Adrenal gland (tissue), 12 donors: ENCODE results near the gene RNF212. TPM values are rescaled to one million over a fixed set of nuclear protein-coding genes. Genes with fewer than 3 reads are reported as not detected.

Source experiments
- DNase-seq, 7 donors: peaks; one replicate each; pipeline ENCODE4 v3.0.0-alpha.2; 2019 to 2020
- H3K27ac ChIP-seq, 5 donors: fragments of 200-600 bp; sonication (generic) in 4 of 5; 1 replicate in 3 of 5; 2 replicates in 2 of 5; pipeline versions ENCODE4 v1.5.1 to v1.8.0; 2016 to 2020; ENCODE audit warnings: mild to moderate bottlenecking in 1 of 5
- H3K27me3 ChIP-seq: fragments of 200-600 bp; 2 replicates; pipeline ENCODE4 v1.8.0; 2021
- H3K36me3 ChIP-seq, 2 donors: fragments of 200-600 bp; replicated peaks in 1 of 2; 1 replicate in 1 of 2; 2 replicates in 1 of 2; pipeline versions ENCODE4 v1.5.1 to v1.8.0; 2018 to 2022
- H3K4me1 ChIP-seq, 2 donors: fragments of 200-600 bp; replicated peaks in 1 of 2; 1 replicate in 1 of 2; 2 replicates in 1 of 2; pipeline versions ENCODE4 v1.5.1 to v1.8.0; 2018 to 2021
- H3K4me3 ChIP-seq, 4 donors: fragments of 200-600 bp; sonication (generic) in 3 of 4; one replicate each; pipeline ENCODE4 v1.5.1; 2016 to 2018
- H3K9me3 ChIP-seq, 3 donors: fragments of 200-600 bp; sonication (generic) in 1 of 3; replicated peaks in 1 of 3; 1 replicate in 2 of 3; 2 replicates in 1 of 3; pipeline versions ENCODE4 v1.5.1 to v1.8.0; 2016 to 2021
- POLR2A ChIP-seq, 2 donors: fragments of 450-650 bp; IDR thresholded peaks; one replicate each; pipeline ENCODE4 v1.6.1; 2017; ENCODE audit warnings: antibody characterized with exemption in 2 of 2, mild to moderate bottlenecking in 2 of 2, moderate library complexity in 1 of 2
- WGBS, 4 donors: extraction: QIAGEN DNeasy Blood & Tissue Kit in 2 of 4; methylation state at CpG; one replicate each; pipeline versions ENCODE4 v1.1.5 to v1.1.7; 2013 to 2017; 5-methylcytosine and 5-hydroxymethylcytosine counted together
- intact Hi-C, 2 donors: fragments of 100-400 bp; cut with DNase I; formaldehyde crosslinking; loops; one replicate each; pipeline versions ENCODE4 v1.14.1 to v1.15.0; 2022 to 2023
- polyA plus RNA-seq, 3 donors: library from polyadenylated mRNA; stranded (reverse); fragments of 200-250 nt in 2 of 3; fragments of 350-450 nt in 1 of 3; fragmentation: Illumina TruSeq in 1 of 3; extraction: RNeasy Lipid Tissue Mini Kit (QIAGEN cat#74804) in 1 of 3; gene quantifications; one replicate each; pipeline ENCODE4 v1.2.3, GENCODE V29; 2013 to 2014
- total RNA-seq, 9 donors: library from RNA; depleted of rRNA in 4 of 9; stranded (reverse); fragments of >200 nt in 4 of 9; fragments of 120-200 nt in 1 of 9; fragmentation: NEBNext Ultra II Directional in 1 of 9; extraction: Animal tissue kit (Norgen Biotek cat#: 25700) in 1 of 9; gene quantifications; one replicate each; pipeline versions ENCODE4 v1.1.0 to v1.2.4, GENCODE V29; 2013 to 2023
- TF ChIP-seq, protein P1 (sequence below), 6 experiments: fragments of 450-650 bp in 4 of 6; fragments of 200-600 bp in 2 of 6; sonication (generic) in 1 of 6; IDR thresholded peaks; 1 replicate in 5 of 6; 2 replicates in 1 of 6; pipeline versions ENCODE4 v1.5.1 to v1.8.0; 2016 to 2021; ENCODE audit warnings: antibody characterized with exemption in 6 of 6, mild to moderate bottlenecking in 2 of 6, moderate library complexity in 1 of 6
- donor health status: healthy with polysubstance abuse.
- donor health status: Bipolar disorder and iron deficiency.
- donor health status: DM: yes; HTN: yes; CAD: no.
- donor health status: DM: no; HTN: no; CAD: no.
- donor health status: DM: no; HTN: no; CAD: no.
- donor health status: DM: yes; HTN: yes; CAD: no.

RNF212 gene
- total and polyA plus RNA-seq, 12 donors, result 1.3 to 9.5 (median 2.4) TPM; not detected in 1

DNA sequence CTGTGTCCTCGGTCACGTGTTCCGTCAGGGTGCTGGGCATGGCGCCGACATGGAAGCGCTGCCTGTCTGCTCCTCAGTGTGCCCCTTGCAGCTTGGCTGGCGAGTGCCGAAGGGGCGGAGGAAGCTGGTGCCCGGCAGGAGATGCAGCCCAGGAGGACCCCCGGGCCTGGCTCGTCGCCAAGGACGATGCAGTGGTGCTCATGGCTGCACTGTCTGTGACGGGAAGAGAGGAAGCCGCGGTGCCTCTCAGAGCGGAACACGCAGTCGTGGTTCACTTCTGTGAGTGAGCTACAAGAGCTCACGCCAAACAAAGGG lies 63.8 kb downstream of the RNF212 start:
- DNase-seq, result peak in 3 of 7 donors; percentile 7 to 29 (median 22)
- intact Hi-C loops, result no loop called here
- peaks cover 15% of the 10 kb centered on the region for H3K27me3 ChIP-seq

GRCh38 chr4:1048773-1049590 lies 64.4 kb downstream of the RNF212 start:
- H3K9me3 ChIP-seq, result no peaks in the 10 kb centered on the region
- H3K36me3 ChIP-seq, result no peaks in the 10 kb centered on the region
- intact Hi-C loops, result no loop called here
- TF ChIP-seq POLR2A (IDR thresholded peaks at IDR 0.05), result no peak
- TF ChIP-seq, protein P1, sequence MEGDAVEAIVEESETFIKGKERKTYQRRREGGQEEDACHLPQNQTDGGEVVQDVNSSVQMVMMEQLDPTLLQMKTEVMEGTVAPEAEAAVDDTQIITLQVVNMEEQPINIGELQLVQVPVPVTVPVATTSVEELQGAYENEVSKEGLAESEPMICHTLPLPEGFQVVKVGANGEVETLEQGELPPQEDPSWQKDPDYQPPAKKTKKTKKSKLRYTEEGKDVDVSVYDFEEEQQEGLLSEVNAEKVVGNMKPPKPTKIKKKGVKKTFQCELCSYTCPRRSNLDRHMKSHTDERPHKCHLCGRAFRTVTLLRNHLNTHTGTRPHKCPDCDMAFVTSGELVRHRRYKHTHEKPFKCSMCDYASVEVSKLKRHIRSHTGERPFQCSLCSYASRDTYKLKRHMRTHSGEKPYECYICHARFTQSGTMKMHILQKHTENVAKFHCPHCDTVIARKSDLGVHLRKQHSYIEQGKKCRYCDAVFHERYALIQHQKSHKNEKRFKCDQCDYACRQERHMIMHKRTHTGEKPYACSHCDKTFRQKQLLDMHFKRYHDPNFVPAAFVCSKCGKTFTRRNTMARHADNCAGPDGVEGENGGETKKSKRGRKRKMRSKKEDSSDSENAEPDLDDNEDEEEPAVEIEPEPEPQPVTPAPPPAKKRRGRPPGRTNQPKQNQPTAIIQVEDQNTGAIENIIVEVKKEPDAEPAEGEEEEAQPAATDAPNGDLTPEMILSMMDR (IDR thresholded peaks at IDR 0.05), result no peak
- WGBS, 4 donors, result 73 to 89% (median 78%) methylated on average over 11 to 16 of the region's 16 CpGs
- DNase-seq, result peak in 4 of 7 donors; percentile 6 to 45 (median 17)
- peaks cover 2 to 4% of the 10 kb centered on the region in 2 donors for H3K4me1 ChIP-seq
- peaks cover 15% of the 10 kb centered on the region for H3K27me3 ChIP-seq
- no peak overlapping the region for H3K27ac ChIP-seq
- H3K4me3 ChIP-seq, result no peak overlapping the region

More for the DNA sequence above, 63.8 kb downstream of the RNF212 start:
- H3K27ac ChIP-seq, result no peak overlapping the region
- 68 to 80% (median 75%) methylated on average over 19 to 21 of the region's 21 CpGs for WGBS, 4 donors
- H3K4me1 ChIP-seq, result no peaks in the 10 kb centered on the region
- TF ChIP-seq, protein P1 (IDR thresholded peaks at IDR 0.05), result no peak
- TF ChIP-seq POLR2A (IDR thresholded peaks at IDR 0.05), result no peak
- no peaks in the 10 kb centered on the region for H3K36me3 ChIP-seq
- H3K9me3 ChIP-seq, result no peaks in the 10 kb centered on the region
- H3K4me3 ChIP-seq, result no peak overlapping the region

DNA sequence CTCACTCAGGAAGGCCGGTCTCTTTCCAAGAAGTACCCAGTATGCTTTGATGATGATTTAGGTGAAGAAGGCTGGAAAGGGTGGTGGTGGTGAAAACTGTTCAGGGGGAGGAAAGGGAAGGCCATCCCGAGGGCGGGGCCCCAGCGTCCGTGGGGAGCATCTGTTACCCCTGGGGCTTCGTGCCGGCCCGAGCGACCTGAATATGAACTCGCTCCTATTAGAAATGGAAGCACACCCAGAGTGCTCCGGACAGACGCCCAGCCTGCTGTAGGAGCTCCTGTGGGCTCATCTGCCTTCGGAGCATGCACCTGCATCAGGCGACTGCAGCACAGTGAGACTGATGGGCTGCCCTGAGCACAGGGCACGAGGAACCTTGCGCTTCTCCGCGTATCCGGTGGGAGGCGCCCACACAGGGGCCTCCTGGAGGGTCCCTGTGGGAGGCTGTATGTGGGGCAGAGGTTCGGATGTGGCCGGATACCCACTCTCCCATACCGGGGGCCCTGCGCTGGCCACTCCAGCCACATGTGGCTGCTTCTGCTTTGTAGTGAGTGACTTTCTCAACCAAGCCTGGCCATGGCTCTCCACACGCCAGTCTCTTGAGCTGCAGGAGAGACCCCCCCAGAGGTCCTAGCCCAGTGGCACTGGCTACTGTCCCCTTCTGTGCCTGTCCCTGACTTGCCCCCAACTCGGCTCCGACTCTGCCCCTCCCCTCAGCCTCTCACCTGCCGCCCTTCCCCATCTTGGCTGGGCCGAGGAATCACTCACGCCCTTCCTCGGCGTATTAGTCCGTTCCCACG lies 65.2 kb downstream of the RNF212 start:
- intact Hi-C loops, result no loop called here
- peak overlapping the region in 1 of 5 donors; percentile 1 for H3K27ac ChIP-seq
- H3K36me3 ChIP-seq, result no peaks in the 10 kb centered on the region
- H3K27me3 ChIP-seq, result peaks cover 15% of the 10 kb centered on the region
- peak in 5 of 7 donors; percentile 6 to 46 (median 18) for DNase-seq
- no peaks in the 10 kb centered on the region for H3K9me3 ChIP-seq
- WGBS, 4 donors, result 74 to 91% (median 79%) methylated on average over 22 to 34 of the region's 34 CpGs
- H3K4me1 ChIP-seq, result peaks cover 5 to 11% of the 10 kb centered on the region in 2 donors
- no peak overlapping the region for H3K4me3 ChIP-seq
- TF ChIP-seq, protein P1 (IDR thresholded peaks at IDR 0.05), result no peak
- no peak for TF ChIP-seq POLR2A (IDR thresholded peaks at IDR 0.05)
